HEK293 (cell line): ENCODE data around the gene SMPDL3A.
"Not testable (repeated sequence)": the region's sequence is repeated elsewhere in the genome, so short reads cannot be mapped to it uniquely, and the experiment has no call there.

Source experiments
- CTCF ChIA-PET: fragments of 350-600 bp; formaldehyde crosslinking; extraction: SDS; loops from one replicate; lab custom pipeline; 2021; ENCODE audit warnings: antibody characterized with exemption; lab: Yijun Ruan, JAX
- POLR2A ChIA-PET: fragments of 300-600 bp; formaldehyde crosslinking; extraction: SDS; loops from one replicate; lab custom pipeline; 2020; ENCODE audit warnings: antibody characterized with exemption, inconsistent platforms; lab: Yijun Ruan, JAX
- H3K27ac ChIP-seq: fragments of 200-500 bp; sonication (Bioruptor generic); 2 replicates; pipeline ENCODE4 v1.5.1; 2014; ENCODE audit warnings: low read depth, low read length, control low read depth, inconsistent platforms; ENCODE audit errors: extremely low read depth
- H3K36me3 ChIP-seq, 2 experiments: fragments of 200-500 bp in 1 of 2; sonication (Bioruptor generic) in 1 of 2; 1 replicate in 1 of 2; 2 replicates in 1 of 2; pipeline ENCODE4 v1.5.1; 2014 to 2017; ENCODE audit warnings: inconsistent platforms in 2 of 2, low read length in 2 of 2; ENCODE audit not compliant: control insufficient read depth in 2 of 2, insufficient read depth in 1 of 2
- H3K4me1 ChIP-seq: fragments of 200-500 bp; sonication (Bioruptor generic); 2 replicates; pipeline ENCODE4 v1.5.1; 2014; ENCODE audit warnings: mild to moderate bottlenecking, low read length, inconsistent platforms; ENCODE audit not compliant: control insufficient read depth, insufficient read depth
- H3K4me3 ChIP-seq: 2 replicates; pipeline ENCODE4 v1.5.1; 2011; ENCODE audit warnings: low read depth, mild to moderate bottlenecking, control low read depth, low read length, moderate library complexity
- H3K9me3 ChIP-seq: fragments of 200-500 bp; sonication (Bioruptor generic); 2 replicates; pipeline ENCODE4 v1.5.1; 2014; ENCODE audit warnings: low read depth, low read length, inconsistent platforms; ENCODE audit not compliant: control insufficient read depth, insufficient read depth
- GLI2 ChIP-seq: fragments of 450-650 bp; formaldehyde crosslinking; IDR thresholded peaks from 2 replicates; pipeline ENCODE4; 2017; ENCODE audit warnings: missing biosample characterization, missing genetic modification characterization, low read depth, borderline replicate concordance
- HOXA7 ChIP-seq: sonication (generic); formaldehyde crosslinking; IDR thresholded peaks from 2 replicates; pipeline ENCODE4 v1.8.1; 2022; ENCODE audit warnings: missing genetic modification reagents, borderline replicate concordance
- ZBTB17 ChIP-seq: fragments of 450-650 bp; formaldehyde crosslinking; IDR thresholded peaks from 2 replicates; pipeline ENCODE4 v1.5.1; 2016; ENCODE audit warnings: missing biosample characterization, missing genetic modification characterization
- ZBTB21 ChIP-seq: fragments of 450-650 bp; formaldehyde crosslinking; IDR thresholded peaks from 2 replicates; pipeline ENCODE4 v1.5.1; 2017; ENCODE audit warnings: missing biosample characterization, missing genetic modification characterization
- ZIC2 ChIP-seq: fragments of 450-650 bp; formaldehyde crosslinking; IDR thresholded peaks from 2 replicates; pipeline ENCODE4 v1.5.1; 2016; ENCODE audit warnings: missing biosample characterization, missing genetic modification characterization
- ZNF10 ChIP-seq: fragments of 450-650 bp; formaldehyde crosslinking; IDR thresholded peaks from 2 replicates; pipeline ENCODE4 v1.5.1; 2017; ENCODE audit warnings: missing biosample characterization, missing genetic modification characterization
- ZNF146 ChIP-seq: fragments of 450-650 bp; formaldehyde crosslinking; IDR thresholded peaks from 2 replicates; pipeline ENCODE4 v1.5.1; 2016; ENCODE audit warnings: missing biosample characterization, missing genetic modification characterization
- ZNF184 ChIP-seq: fragments of 450-650 bp; IDR thresholded peaks from 2 replicates; pipeline ENCODE4 v1.5.1; 2018; ENCODE audit warnings: missing biosample characterization, mild to moderate bottlenecking, missing genetic modification characterization
- ZNF223 ChIP-seq: fragments of 450-650 bp; formaldehyde crosslinking; IDR thresholded peaks from 2 replicates; pipeline ENCODE4 v1.5.1; 2016; ENCODE audit warnings: missing biosample characterization, missing genetic modification characterization
- ZNF24 ChIP-seq: fragments of 450-650 bp; formaldehyde crosslinking; IDR thresholded peaks from 2 replicates; pipeline ENCODE4 v1.5.1; 2016; ENCODE audit warnings: missing biosample characterization, missing genetic modification characterization
- ZNF335 ChIP-seq: fragments of 450-650 bp; formaldehyde crosslinking; conservative IDR thresholded peaks from 2 replicates; pipeline ENCODE4 v1.5.1; 2016; ENCODE audit warnings: missing biosample characterization, missing genetic modification characterization
- ZNF423 ChIP-seq: fragments of 450-650 bp; formaldehyde crosslinking; IDR thresholded peaks from 2 replicates; pipeline ENCODE4 v1.5.1; 2016; ENCODE audit warnings: missing biosample characterization, missing genetic modification characterization
- ZNF510 ChIP-seq: fragments of 450-650 bp; formaldehyde crosslinking; IDR thresholded peaks from 2 replicates; pipeline ENCODE4 v1.5.1; 2018; ENCODE audit warnings: mild to moderate bottlenecking, missing genetic modification characterization, missing biosample characterization; ENCODE audit not compliant: insufficient replicate concordance
- ZNF544 ChIP-seq: fragments of 450-650 bp; formaldehyde crosslinking; IDR thresholded peaks from 2 replicates; pipeline ENCODE4 v1.5.0; 2017; ENCODE audit warnings: missing biosample characterization, missing genetic modification characterization
- ZNF596 ChIP-seq: fragments of 450-650 bp; IDR thresholded peaks from 2 replicates; pipeline ENCODE4 v1.5.0; 2018; ENCODE audit warnings: missing biosample characterization, mild to moderate bottlenecking, missing genetic modification characterization, moderate library complexity
- ZNF626 ChIP-seq: fragments of 450-650 bp; sonication (Bioruptor Pico); formaldehyde crosslinking; IDR thresholded peaks from 2 replicates; pipeline ENCODE4 v1.5.1; 2018; ENCODE audit warnings: missing biosample characterization, missing genetic modification characterization, inconsistent platforms
- ZNF654 ChIP-seq: fragments of 450-650 bp; formaldehyde crosslinking; IDR thresholded peaks from 2 replicates; pipeline ENCODE4 v1.5.1; 2016; ENCODE audit warnings: low read depth, missing biosample characterization, missing genetic modification characterization
- ZNF747 ChIP-seq: fragments of 450-650 bp; formaldehyde crosslinking; IDR thresholded peaks from 2 replicates; pipeline ENCODE4 v1.5.1; 2016; ENCODE audit warnings: missing biosample characterization, missing genetic modification characterization
- ZSCAN16 ChIP-seq: fragments of 450-650 bp; formaldehyde crosslinking; IDR thresholded peaks from 2 replicates; pipeline ENCODE4 v1.5.1; 2016; ENCODE audit warnings: missing biosample characterization, missing genetic modification characterization
- TF ChIP-seq, protein P1 (sequence below): fragments of 450-650 bp; formaldehyde crosslinking; IDR thresholded peaks from 2 replicates; pipeline ENCODE4 v1.5.1; 2017; ENCODE audit warnings: missing biosample characterization, missing genetic modification characterization
- TF ChIP-seq, protein P2 (sequence below): fragments of 450-650 bp; formaldehyde crosslinking; IDR thresholded peaks from 2 replicates; pipeline ENCODE4 v1.5.1; 2016; ENCODE audit warnings: missing biosample characterization, missing genetic modification characterization

SMPDL3A gene

DNA sequence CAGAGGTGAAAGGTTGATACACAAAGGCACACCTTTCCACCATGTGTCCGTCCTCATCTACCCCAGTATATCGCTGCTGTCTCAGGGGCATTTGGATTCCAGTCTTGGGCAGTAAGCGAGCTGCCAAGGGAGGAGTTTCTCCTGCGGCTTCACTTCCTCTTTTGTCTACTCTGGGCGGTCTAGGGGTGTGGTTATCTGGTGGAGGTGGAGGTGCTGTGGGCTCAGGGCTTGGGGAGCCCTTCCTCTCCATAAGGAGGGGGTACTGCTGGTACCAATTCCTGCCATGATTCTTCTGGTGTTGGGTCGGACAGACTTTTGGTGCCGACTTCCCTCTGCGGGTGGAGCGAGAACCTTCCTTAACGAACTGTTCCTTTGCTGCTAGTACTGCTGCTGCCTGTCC, 41.5 kb upstream of the SMPDL3A start:
- CTCF ChIA-PET, result no interaction called here
- POLR2A ChIA-PET, result no interaction called here
- no peaks in the 10 kb centered on the region for H3K36me3 ChIP-seq
- H3K9me3 ChIP-seq, result no peaks in the 10 kb centered on the region
- H3K27ac ChIP-seq, result no peak overlapping the region
- no peak overlapping the region for H3K4me3 ChIP-seq
- H3K4me1 ChIP-seq, result no peaks in the 10 kb centered on the region
- TF ChIP-seq ZNF10 (tag by site-specific recombination) (no peak), ZNF423 (tag by site-specific recombination) (no peak), ZNF510 (no peak), HOXA7 (no peak), ZBTB21 (no peak), ZNF626 (tag by site-specific recombination) (no peak)
- TF ChIP-seq, protein P1, sequence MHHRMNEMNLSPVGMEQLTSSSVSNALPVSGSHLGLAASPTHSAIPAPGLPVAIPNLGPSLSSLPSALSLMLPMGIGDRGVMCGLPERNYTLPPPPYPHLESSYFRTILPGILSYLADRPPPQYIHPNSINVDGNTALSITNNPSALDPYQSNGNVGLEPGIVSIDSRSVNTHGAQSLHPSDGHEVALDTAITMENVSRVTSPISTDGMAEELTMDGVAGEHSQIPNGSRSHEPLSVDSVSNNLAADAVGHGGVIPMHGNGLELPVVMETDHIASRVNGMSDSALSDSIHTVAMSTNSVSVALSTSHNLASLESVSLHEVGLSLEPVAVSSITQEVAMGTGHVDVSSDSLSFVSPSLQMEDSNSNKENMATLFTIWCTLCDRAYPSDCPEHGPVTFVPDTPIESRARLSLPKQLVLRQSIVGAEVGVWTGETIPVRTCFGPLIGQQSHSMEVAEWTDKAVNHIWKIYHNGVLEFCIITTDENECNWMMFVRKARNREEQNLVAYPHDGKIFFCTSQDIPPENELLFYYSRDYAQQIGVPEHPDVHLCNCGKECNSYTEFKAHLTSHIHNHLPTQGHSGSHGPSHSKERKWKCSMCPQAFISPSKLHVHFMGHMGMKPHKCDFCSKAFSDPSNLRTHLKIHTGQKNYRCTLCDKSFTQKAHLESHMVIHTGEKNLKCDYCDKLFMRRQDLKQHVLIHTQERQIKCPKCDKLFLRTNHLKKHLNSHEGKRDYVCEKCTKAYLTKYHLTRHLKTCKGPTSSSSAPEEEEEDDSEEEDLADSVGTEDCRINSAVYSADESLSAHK (tag by site-specific recombination), result no peak
- TF ChIP-seq, protein P2, sequence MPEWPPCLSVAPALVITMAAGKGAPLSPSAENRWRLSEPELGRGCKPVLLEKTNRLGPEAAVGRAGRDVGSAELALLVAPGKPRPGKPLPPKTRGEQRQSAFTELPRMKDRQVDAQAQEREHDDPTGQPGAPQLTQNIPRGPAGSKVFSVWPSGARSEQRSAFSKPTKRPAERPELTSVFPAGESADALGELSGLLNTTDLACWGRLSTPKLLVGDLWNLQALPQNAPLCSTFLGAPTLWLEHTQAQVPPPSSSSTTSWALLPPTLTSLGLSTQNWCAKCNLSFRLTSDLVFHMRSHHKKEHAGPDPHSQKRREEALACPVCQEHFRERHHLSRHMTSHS, result no peak
- TF ChIP-seq, all 188 proteins: peak for 0

DNA sequence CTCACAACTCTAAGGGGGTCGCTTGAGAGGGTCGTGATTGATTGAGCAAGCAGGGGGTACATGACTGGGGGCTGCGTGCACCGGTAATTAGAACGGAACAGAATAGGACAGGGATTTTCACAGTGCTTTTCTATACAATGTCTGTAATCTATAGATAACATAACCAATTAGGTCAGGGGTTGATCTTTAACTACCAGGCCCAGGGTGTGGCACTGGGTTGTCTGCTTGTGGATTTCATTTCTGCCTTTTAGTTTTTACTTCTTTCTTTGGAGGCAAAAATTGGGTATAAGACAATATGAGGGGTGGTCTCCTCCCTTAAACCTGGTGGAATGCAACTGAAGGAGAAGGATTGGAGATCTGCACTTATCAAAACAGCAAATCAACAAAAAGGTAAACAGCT, 40.1 kb upstream of the SMPDL3A start:
- H3K4me3 ChIP-seq, H3K9me3 ChIP-seq, H3K36me3 ChIP-seq, H3K4me1 ChIP-seq, POLR2A ChIA-PET, H3K27ac ChIP-seq: not testable (repeated sequence)
- CTCF ChIA-PET, result interaction anchor here (0.6 to 4.2 kb wide), 3 partner anchors 18 to 90 kb away, joined by 3 to 14 read pairs (median 9); no protein-coding TSS in a partner anchor

DNA sequence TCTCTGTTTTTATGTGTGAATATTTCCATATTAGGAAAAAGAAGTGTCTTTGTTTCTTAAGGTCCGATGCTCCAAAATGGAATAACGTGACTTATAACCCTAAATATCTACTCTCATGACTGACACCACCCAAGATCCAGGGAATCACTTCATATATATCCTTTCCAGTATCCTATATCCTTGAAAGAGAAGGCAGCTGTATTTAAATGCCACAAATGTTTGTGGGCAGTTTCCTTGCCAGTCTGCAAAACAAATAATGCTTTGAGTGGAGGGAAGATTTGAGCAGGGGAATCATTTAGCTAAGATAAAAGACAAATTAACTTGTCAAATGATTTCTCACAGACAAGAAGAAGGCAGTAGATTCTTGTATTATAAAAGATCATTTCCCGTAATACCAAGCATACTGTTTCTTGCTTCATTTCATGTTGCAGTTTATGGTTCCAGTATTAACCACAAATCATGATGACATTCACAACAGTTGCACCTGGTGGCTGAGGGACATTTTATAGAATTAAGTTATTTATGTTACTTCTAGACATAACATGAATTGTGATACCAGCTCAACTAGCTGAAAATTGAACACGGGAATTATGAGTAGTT, 39.5 kb upstream of the SMPDL3A start:
- H3K9me3 ChIP-seq, result no peaks in the 10 kb centered on the region
- POLR2A ChIA-PET, result no interaction called here
- no peaks in the 10 kb centered on the region for H3K36me3 ChIP-seq
- no peak overlapping the region for H3K4me3 ChIP-seq
- TF ChIP-seq GLI2 (no peak), HOXA7 (no peak), ZNF335 (no peak), ZNF654 (tag by site-specific recombination) (no peak)
- H3K27ac ChIP-seq, result no peak overlapping the region
- CTCF ChIA-PET, result interaction anchor here (2.5 to 4.2 kb wide), 2 partner anchors 19 to 89 kb away, joined by 9 to 14 read pairs; no protein-coding TSS in a partner anchor
- H3K4me1 ChIP-seq, result no peaks in the 10 kb centered on the region

DNA sequence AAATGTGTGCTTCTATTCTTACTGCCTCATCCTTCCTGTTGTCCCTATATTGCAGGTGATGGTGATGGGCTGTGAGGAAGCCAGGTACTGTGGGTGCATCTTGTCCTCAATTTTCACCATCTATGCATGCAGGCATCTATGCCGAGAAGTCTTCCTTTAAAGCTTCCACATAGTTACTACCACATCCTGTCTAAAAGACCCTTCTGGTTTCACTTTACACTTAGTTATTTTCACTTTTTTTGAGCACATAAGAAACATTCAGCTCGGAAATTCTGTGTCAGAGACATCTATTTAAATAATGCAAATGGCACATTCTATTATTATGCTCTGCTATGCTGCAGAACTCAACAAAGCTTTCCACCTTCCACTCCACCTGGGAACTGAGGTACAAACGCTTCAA, 37.7 kb upstream of the SMPDL3A start:
- no peak overlapping the region for H3K4me3 ChIP-seq
- H3K9me3 ChIP-seq, result no peaks in the 10 kb centered on the region
- no peaks in the 10 kb centered on the region for H3K36me3 ChIP-seq
- POLR2A ChIA-PET, result no interaction called here
- H3K4me1 ChIP-seq, result no peaks in the 10 kb centered on the region
- no peak overlapping the region for H3K27ac ChIP-seq
- TF ChIP-seq ZIC2 (tag by site-specific recombination) (no peak), ZNF146 (tag by site-specific recombination) (no peak), ZNF24 (no peak), ZSCAN16 (no peak), ZNF223 (no peak), HOXA7 (no peak), ZNF184 (tag by site-specific recombination) (no peak), GLI2 (no peak), ZBTB17 (tag by site-specific recombination) (no peak), ZNF747 (tag by site-specific recombination) (no peak), ZNF544 (no peak), ZNF596 (tag by site-specific recombination) (no peak)
- CTCF ChIA-PET, result interaction anchor here (1.3 to 4.2 kb wide), 2 partner anchors 36 to 87 kb away, joined by 5 to 14 read pairs; no protein-coding TSS in a partner anchor
